Measurements from ENCODE around the gene EGF.

GRCh38 chr4:109873791-109874514, 38.7 kb upstream of the EGF start:
- TF ChIP-seq CTCF (IDR thresholded peaks at IDR 0.05) (no peak), POLR2A (IDR thresholded peaks at IDR 0.05) (no peak)
